GM08714 (cell line): ENCODE measurements around the gene ALG3.
"Not testable (repeated sequence)": the region's sequence is repeated elsewhere in the genome, so short reads cannot be mapped to it uniquely, and the experiment has no call there.

Experiments used
- H3K4me3 ChIP-seq: fragments of 200-500 bp; sonication (Bioruptor generic); 2 replicates; pipeline ENCODE4 v1.5.1; 2014; ENCODE audit warnings: mild to moderate bottlenecking, low read length, inconsistent platforms
- ZNF274 ChIP-seq: IDR thresholded peaks from 2 replicates; pipeline ENCODE4 v1.6.1; 2012; ENCODE audit warnings: mild to moderate bottlenecking, low read depth, low read length

The ALG3 gene

GRCh38 chr3:184248454-184249411, at the start of gene ALG3:
ALG3 (minus strand) TSS chr3:184248962; CDS start chr3:184248940, 22 bp downstream.
- peak within 1 kb of the TSS; percentile 98 for H3K4me3 ChIP-seq
- no peak for TF ChIP-seq ZNF274

GRCh38 chr3:184296616-184297015, 47.9 kb upstream of the ALG3 start:
- no peak overlapping the region for H3K4me3 ChIP-seq
- no peak for TF ChIP-seq ZNF274

DNA sequence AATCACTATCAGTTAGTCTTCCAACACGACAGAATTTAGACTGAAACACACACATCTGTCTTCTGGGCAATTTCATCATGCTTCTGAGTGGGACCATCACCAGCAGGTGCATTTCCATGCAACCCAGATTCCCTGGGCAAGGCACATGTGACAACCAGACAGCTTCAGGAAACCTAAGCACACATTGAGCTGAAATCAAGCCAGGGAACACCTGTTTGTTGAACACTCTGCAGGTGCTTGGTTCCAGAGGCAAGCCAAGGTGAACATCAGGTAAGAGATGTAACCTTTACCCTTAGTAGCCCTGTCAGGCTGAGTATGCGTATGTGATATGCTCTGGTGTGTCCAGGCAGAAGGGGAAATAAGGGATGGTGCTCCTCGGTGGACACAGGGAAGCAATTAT, 47.0 kb upstream of the ALG3 start:
- TF ChIP-seq ZNF274, result no peak
- H3K4me3 ChIP-seq, result no peak overlapping the region

- H3K4me3 ChIP-seq, result no peak overlapping the region
- TF ChIP-seq ZNF274, result no peak
Measured at GRCh38 chr3:184291738-184292445, 43.1 kb upstream of the ALG3 start.

DNA sequence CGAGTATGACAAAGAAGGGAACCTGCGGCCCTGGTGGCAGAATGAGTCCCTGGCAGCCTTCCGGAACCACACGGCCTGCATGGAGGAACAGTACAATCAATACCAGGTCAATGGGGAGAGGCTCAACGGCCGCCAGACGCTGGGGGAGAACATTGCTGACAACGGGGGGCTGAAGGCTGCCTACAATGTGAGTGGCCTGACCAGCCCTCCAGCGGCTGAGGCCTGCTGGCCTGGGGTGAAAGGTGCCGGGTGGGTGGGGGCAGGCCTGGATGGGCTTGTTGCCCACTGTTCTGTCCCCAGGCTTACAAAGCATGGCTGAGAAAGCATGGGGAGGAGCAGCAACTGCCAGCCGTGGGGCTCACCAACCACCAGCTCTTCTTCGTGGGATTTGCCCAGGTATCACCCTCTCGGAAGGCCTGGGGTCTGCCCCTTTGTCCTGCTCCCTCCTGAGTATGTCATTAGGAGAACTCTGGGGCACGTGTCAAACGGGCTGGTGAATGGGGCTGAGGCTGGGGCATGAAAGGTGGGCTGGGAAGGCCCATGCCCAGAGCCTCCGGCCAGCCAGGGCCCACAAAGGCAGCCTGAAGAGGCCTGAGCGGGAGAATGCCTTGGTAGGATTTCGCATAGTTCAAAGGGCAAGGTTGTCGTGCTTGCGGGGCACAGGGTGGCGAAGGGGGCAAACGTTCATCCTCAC, 42.4 kb upstream of the ALG3 start:
- no peak for TF ChIP-seq ZNF274
- H3K4me3 ChIP-seq, result no peak overlapping the region

- no peak overlapping the region for H3K4me3 ChIP-seq
- TF ChIP-seq ZNF274, result no peak
Measured at GRCh38 chr3:184290331-184290730, 41.6 kb upstream of the ALG3 start.

DNA sequence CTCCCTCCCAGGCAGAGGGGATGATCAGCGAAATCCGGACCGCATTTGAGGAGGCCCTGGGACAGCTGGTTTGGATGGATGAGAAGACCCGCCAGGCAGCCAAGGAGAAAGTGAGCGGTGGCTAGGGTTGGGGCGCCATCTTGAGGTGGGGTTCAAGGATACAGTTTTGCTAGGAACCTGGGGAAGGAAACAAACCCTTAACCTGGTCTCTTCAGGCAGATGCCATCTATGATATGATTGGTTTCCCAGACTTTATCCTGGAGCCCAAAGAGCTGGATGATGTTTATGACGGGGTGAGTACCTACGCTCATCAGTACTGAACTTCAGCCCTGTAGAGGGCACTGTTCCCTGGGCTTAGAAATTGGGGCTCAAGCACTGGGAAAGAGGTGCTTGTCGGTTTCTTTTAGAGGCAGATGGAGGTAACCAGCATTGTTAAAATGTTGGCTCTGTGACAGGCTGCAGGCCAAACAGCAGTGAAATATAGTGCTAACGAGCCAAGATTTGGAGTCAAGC, 40.7 kb upstream of the ALG3 start:
- no peak overlapping the region for H3K4me3 ChIP-seq
- no peak for TF ChIP-seq ZNF274

DNA sequence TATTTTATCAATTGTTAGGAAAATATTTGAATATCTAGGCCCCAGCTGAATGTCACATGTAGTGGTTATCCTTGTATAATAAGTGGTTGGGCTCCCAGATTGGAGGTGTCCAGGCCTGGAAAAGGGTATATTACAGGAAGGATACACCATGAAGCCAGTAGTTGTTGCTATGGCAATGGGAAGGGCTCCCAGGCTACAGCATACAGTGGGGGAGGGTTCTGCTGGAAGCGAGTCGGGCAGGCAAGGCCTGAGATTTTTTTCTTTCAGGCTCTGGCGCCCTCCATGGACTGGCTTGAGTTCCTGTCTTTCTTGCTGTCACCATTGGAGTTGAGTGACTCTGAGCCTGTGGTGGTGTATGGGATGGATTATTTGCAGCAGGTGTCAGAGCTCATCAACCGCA, 35.9 kb upstream of the ALG3 start:
- TF ChIP-seq ZNF274, result no peak
- no peak overlapping the region for H3K4me3 ChIP-seq

- H3K4me3 ChIP-seq, result no peak overlapping the region
- no peak for TF ChIP-seq ZNF274
Measured at GRCh38 chr3:184283681-184284080, 34.9 kb upstream of the ALG3 start.

DNA sequence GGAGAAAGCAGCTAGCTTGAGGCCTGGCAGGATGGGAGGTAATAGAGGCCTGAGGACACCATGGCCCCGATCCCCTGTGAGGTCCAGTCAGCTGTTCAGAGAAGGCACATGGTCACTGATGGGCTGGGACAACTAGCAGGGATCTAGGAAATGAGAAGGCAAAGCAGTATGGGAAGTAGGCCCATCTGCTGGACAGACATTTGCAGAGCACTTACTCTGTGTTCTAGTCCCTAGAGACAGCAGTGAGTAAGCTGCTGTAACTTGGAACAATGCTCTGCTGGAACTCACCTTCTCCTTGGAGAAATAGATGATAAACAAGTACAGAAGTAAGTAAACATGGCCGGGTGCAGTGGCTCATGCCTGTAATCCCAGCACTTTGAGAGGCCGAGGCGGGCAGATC, 34.2 kb upstream of the ALG3 start:
- TF ChIP-seq ZNF274, result no peak
- H3K4me3 ChIP-seq, result no peak overlapping the region

- TF ChIP-seq ZNF274, result no peak
- no peak overlapping the region for H3K4me3 ChIP-seq
Measured at GRCh38 chr3:184277366-184277765, 28.6 kb upstream of the ALG3 start.

DNA sequence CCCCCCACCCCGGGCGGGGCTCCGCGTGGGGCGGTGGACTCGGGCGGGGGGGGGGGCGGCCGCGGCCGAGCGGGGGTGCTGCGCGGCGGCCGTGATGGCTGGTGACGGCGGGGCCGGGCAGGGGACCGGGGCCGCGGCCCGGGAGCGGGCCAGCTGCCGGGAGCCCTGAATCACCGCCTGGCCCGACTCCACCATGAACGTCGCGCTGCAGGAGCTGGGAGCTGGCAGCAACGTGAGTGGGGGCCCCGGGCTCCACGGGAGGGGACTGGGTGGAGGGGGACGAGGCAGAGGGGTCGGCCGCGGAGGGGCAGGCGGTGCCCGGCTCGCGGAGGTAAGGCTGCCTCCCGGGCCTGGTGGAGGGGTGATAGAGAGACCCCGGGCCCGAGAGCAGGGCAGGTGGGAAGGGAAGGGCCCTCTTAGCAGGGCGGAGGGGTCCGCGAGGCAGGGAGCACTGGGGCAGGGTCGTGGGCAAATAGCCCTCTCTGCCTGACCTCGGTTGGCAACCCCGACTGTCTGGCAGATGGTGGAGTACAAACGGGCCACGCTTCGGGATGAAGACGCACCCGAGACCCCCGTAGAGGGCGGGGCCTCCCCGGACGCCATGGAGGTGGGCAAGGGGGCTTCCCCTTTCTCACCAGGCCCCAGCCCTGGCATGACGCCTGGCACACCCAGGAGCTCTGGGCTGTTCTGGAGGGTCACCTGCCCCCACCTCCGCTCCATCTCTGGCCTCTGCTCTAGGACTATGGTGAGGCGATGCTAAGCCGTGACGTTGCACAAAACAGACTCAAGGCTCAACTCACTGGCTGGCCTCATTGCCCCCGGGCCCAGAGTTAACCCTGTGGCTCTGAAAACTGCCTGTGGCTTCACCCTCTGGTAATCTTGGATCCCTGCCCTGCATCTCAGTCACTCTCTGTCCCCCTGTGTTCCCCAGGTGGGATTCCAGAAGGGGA, 27.5 kb upstream of the ALG3 start, which contains the start of gene ECE2:
Gene ECE2, plus strand, starts transcription at position 62 of the 950 bp plus-strand sequence. Its CDS starts 132 bp downstream, at position 194.
- H3K4me3 ChIP-seq, result no peak within 1 kb of the TSS
- no peak for TF ChIP-seq ZNF274

- TF ChIP-seq ZNF274, result no peak
- no peak overlapping the region for H3K4me3 ChIP-seq
Measured at GRCh38 chr3:184275381-184275701, 26.6 kb upstream of the ALG3 start.

GRCh38 chr3:184272269-184272668, 23.5 kb upstream of the ALG3 start:
- TF ChIP-seq ZNF274, result no peak
- H3K4me3 ChIP-seq, result no peak overlapping the region

DNA sequence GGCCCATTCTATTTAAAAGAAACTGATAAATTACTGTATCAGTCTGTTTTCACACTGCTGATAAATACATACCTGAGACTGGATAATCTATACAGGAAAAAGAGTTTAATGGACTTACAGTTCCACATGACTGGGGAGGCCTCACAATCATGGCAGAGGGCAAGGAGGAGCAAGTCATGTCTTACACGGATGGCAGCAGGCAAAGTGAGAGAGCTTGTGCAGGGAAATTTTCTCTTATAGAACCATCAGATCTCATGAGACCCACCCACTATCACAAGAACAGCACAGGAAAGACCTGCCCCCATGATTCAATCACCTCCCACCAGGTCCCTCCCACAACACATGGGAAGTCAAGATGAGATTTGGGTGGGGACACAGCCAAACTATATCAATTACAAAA, 18.5 kb upstream of the ALG3 start:
- H3K4me3 ChIP-seq, result not testable (repeated sequence)
